Stimulated activated effector memory CD8-positive, alpha-beta T cell treated with anti-CD3 and anti-CD28 coated beads, Interleukin-12 subunit alpha, Interleukin-12 subunit beta, amount 100 ng/mL, for 72 hours (primary cell): ENCODE data around the gene SYNDIG1.

Experiments used
- ATAC-seq: fragments of 150-1000 bp; cut with Tn5 transposase; 2 replicates; pipeline ENCODE4 v1.10.0; 2021
- DNase-seq, 2 donors: peaks; one replicate each; pipeline ENCODE4 v3.0.0; 2021 to 2022; ENCODE audit warnings: low spot score in 2 of 2
- H3K27ac Mint-ChIP-seq: one replicate; pipeline ENCODE4 v1.8.0; 2022; ENCODE audit warnings: mild to moderate bottlenecking, mixed read lengths
- H3K36me3 Mint-ChIP-seq: one replicate; pipeline ENCODE4 v1.8.0; 2022; ENCODE audit warnings: mild to moderate bottlenecking, mixed read lengths
- H3K4me1 Mint-ChIP-seq: one replicate; pipeline ENCODE4 v1.8.0; 2022; ENCODE audit warnings: mixed read lengths
- H3K4me3 Mint-ChIP-seq: one replicate; pipeline ENCODE4 v1.8.0; 2022; ENCODE audit warnings: mild to moderate bottlenecking, mixed read lengths
- H3K9me3 Mint-ChIP-seq: one replicate; pipeline ENCODE4 v1.8.0; 2022; ENCODE audit warnings: mixed read lengths

SYNDIG1 gene

GRCh38 chr20:24634855-24635254, 165.4 kb downstream of the SYNDIG1 start:
- no peak for DNase-seq
- Mint-ChIP-seq H3K27ac (no peak overlapping the region), H3K36me3 (no peaks in the 10 kb centered on the region), H3K9me3 (no peaks in the 10 kb centered on the region), H3K4me1 (no peaks in the 10 kb centered on the region), H3K4me3 (no peak overlapping the region)
- ATAC-seq, result no peak

GRCh38 chr20:24636626-24637025, 167.2 kb downstream of the SYNDIG1 start:
- H3K9me3 Mint-ChIP-seq, result no peaks in the 10 kb centered on the region
- H3K4me1 Mint-ChIP-seq, result no peaks in the 10 kb centered on the region
- ATAC-seq (no peak), DNase-seq (no peak)
- no peak overlapping the region for H3K27ac Mint-ChIP-seq
- no peaks in the 10 kb centered on the region for H3K36me3 Mint-ChIP-seq
- no peak overlapping the region for H3K4me3 Mint-ChIP-seq

- Mint-ChIP-seq H3K9me3 (no peaks in the 10 kb centered on the region), H3K4me1 (no peaks in the 10 kb centered on the region), H3K36me3 (no peaks in the 10 kb centered on the region), H3K27ac (no peak overlapping the region), H3K4me3 (no peak overlapping the region)
- no peak for DNase-seq
- no peak for ATAC-seq
These were observed 167.7 kb downstream of the SYNDIG1 start for GRCh38 chr20:24637087-24637486.

- Mint-ChIP-seq H3K27ac (no peak overlapping the region), H3K4me1 (no peaks in the 10 kb centered on the region), H3K36me3 (no peaks in the 10 kb centered on the region), H3K4me3 (no peak overlapping the region), H3K9me3 (no peaks in the 10 kb centered on the region)
- ATAC-seq (no peak), DNase-seq (no peak)
These were observed 168.5 kb downstream of the SYNDIG1 start for GRCh38 chr20:24637941-24638340.

- no peaks in the 10 kb centered on the region for H3K9me3 Mint-ChIP-seq
- no peaks in the 10 kb centered on the region for H3K36me3 Mint-ChIP-seq
- ATAC-seq, result peak; percentile 17
- H3K27ac Mint-ChIP-seq, result no peak overlapping the region
- DNase-seq, result no peak
- H3K4me3 Mint-ChIP-seq, result no peak overlapping the region
- no peaks in the 10 kb centered on the region for H3K4me1 Mint-ChIP-seq
These were observed 169.4 kb downstream of the SYNDIG1 start for GRCh38 chr20:24638591-24639548.

GRCh38 chr20:24640276-24640675, 170.8 kb downstream of the SYNDIG1 start:
- H3K36me3 Mint-ChIP-seq, result no peaks in the 10 kb centered on the region

GRCh38 chr20:24640686-24641085, 171.3 kb downstream of the SYNDIG1 start:
- Mint-ChIP-seq H3K4me3 (no peak overlapping the region), H3K4me1 (no peaks in the 10 kb centered on the region), H3K27ac (no peak overlapping the region), H3K36me3 (no peaks in the 10 kb centered on the region), H3K9me3 (no peaks in the 10 kb centered on the region)
- DNase-seq (no peak), ATAC-seq (no peak)

More at GRCh38 chr20:24640276-24640675, 170.8 kb downstream of the SYNDIG1 start:
- Mint-ChIP-seq H3K4me1 (no peaks in the 10 kb centered on the region), H3K27ac (no peak overlapping the region), H3K9me3 (no peaks in the 10 kb centered on the region), H3K4me3 (no peak overlapping the region)
- no peak for DNase-seq
- no peak for ATAC-seq

GRCh38 chr20:24643731-24644626, 174.6 kb downstream of the SYNDIG1 start:
- ATAC-seq, result no peak
- no peaks in the 10 kb centered on the region for H3K9me3 Mint-ChIP-seq
- H3K4me3 Mint-ChIP-seq, result no peak overlapping the region
- no peak for DNase-seq
- no peaks in the 10 kb centered on the region for H3K4me1 Mint-ChIP-seq
- no peak overlapping the region for H3K27ac Mint-ChIP-seq
- H3K36me3 Mint-ChIP-seq, result no peaks in the 10 kb centered on the region

- Mint-ChIP-seq H3K9me3 (no peaks in the 10 kb centered on the region), H3K36me3 (no peaks in the 10 kb centered on the region), H3K4me3 (no peak overlapping the region), H3K27ac (no peak overlapping the region), H3K4me1 (no peaks in the 10 kb centered on the region)
- ATAC-seq (no peak), DNase-seq (no peak)
These were observed 176.9 kb downstream of the SYNDIG1 start for GRCh38 chr20:24646321-24646720.

- no peaks in the 10 kb centered on the region for H3K36me3 Mint-ChIP-seq
- ATAC-seq (no peak), DNase-seq (no peak)
- H3K27ac Mint-ChIP-seq, result no peak overlapping the region
- H3K4me3 Mint-ChIP-seq, result no peak overlapping the region
- no peaks in the 10 kb centered on the region for H3K9me3 Mint-ChIP-seq
- H3K4me1 Mint-ChIP-seq, result no peaks in the 10 kb centered on the region
These were observed 178.3 kb downstream of the SYNDIG1 start for GRCh38 chr20:24647713-24648112.

- Mint-ChIP-seq H3K4me1 (no peaks in the 10 kb centered on the region), H3K4me3 (no peak overlapping the region), H3K36me3 (no peaks in the 10 kb centered on the region), H3K9me3 (no peaks in the 10 kb centered on the region), H3K27ac (no peak overlapping the region)
- DNase-seq, result no peak
- ATAC-seq, result no peak
These were observed 179.1 kb downstream of the SYNDIG1 start for GRCh38 chr20:24648481-24648880.

- Mint-ChIP-seq H3K4me1 (no peaks in the 10 kb centered on the region), H3K4me3 (no peak overlapping the region), H3K27ac (no peak overlapping the region), H3K9me3 (no peaks in the 10 kb centered on the region), H3K36me3 (no peaks in the 10 kb centered on the region)
- ATAC-seq (no peak), DNase-seq (no peak)
These were observed 179.5 kb downstream of the SYNDIG1 start for GRCh38 chr20:24648919-24649318.

- Mint-ChIP-seq H3K4me3 (no peak overlapping the region), H3K9me3 (no peaks in the 10 kb centered on the region), H3K27ac (no peak overlapping the region), H3K4me1 (no peaks in the 10 kb centered on the region), H3K36me3 (no peaks in the 10 kb centered on the region)
- DNase-seq (no peak), ATAC-seq (no peak)
These were observed 180.5 kb downstream of the SYNDIG1 start for GRCh38 chr20:24649787-24650490.

GRCh38 chr20:24651171-24651975, 181.9 kb downstream of the SYNDIG1 start:
- Mint-ChIP-seq H3K27ac (no peak overlapping the region), H3K4me1 (no peaks in the 10 kb centered on the region), H3K4me3 (no peak overlapping the region), H3K9me3 (no peaks in the 10 kb centered on the region), H3K36me3 (no peaks in the 10 kb centered on the region)
- DNase-seq (no peak), ATAC-seq (peak; percentile 11)
